Thyroid gland (tissue), 4 donors: ENCODE results near the gene FANCC.

Experiments
- POLR2A ChIP-seq, 2 donors: fragments of 450-650 bp; IDR thresholded peaks; one replicate each; pipeline ENCODE4 v1.6.1; 2017; ENCODE audit warnings: antibody characterized with exemption in 2 of 2, mild to moderate bottlenecking in 2 of 2, moderate library complexity in 1 of 2
- TF ChIP-seq, protein P1 (sequence below), 6 experiments: fragments of 200-600 bp in 3 of 6; fragments of 450-650 bp in 3 of 6; sonication (generic) in 3 of 6; IDR thresholded peaks; one replicate each; pipeline ENCODE4 v1.5.1; 2016 to 2019; ENCODE audit warnings: antibody characterized with exemption in 6 of 6, mild to moderate bottlenecking in 2 of 6, inconsistent platforms in 1 of 6, moderate library complexity in 1 of 6

DNA sequence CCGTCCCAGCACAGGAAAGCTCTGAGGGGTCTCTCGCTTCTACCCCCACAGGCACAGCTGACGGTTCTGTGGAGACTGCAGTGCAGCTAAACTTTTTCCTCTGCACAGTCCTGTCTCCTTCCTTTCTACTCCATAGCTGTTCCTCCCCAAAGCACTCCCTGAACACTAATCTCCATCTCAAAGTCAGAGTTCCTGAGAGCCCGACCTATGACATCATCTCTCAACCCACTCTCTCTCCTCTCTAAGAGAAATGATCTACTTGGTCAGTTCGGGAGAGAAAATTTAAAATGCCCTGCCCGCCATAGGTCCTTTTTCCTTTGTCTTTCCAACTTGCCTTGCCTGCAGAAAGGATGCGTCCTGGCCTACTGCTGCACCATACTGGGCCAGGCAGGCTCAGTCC lies 90.6 kb downstream of the FANCC start:
- no peak for TF ChIP-seq POLR2A (IDR thresholded peaks at IDR 0.05)
- TF ChIP-seq, protein P1, sequence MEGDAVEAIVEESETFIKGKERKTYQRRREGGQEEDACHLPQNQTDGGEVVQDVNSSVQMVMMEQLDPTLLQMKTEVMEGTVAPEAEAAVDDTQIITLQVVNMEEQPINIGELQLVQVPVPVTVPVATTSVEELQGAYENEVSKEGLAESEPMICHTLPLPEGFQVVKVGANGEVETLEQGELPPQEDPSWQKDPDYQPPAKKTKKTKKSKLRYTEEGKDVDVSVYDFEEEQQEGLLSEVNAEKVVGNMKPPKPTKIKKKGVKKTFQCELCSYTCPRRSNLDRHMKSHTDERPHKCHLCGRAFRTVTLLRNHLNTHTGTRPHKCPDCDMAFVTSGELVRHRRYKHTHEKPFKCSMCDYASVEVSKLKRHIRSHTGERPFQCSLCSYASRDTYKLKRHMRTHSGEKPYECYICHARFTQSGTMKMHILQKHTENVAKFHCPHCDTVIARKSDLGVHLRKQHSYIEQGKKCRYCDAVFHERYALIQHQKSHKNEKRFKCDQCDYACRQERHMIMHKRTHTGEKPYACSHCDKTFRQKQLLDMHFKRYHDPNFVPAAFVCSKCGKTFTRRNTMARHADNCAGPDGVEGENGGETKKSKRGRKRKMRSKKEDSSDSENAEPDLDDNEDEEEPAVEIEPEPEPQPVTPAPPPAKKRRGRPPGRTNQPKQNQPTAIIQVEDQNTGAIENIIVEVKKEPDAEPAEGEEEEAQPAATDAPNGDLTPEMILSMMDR (IDR thresholded peaks at IDR 0.05): no peak
